ENCODE results near the gene TDP1. TPM values are rescaled to one million over a fixed set of nuclear protein-coding genes. Genes with fewer than 3 reads are reported as not detected.

The TDP1 gene
- 75.6 and 77.8 TPM in 2 replicates for total RNA-seq

DNA sequence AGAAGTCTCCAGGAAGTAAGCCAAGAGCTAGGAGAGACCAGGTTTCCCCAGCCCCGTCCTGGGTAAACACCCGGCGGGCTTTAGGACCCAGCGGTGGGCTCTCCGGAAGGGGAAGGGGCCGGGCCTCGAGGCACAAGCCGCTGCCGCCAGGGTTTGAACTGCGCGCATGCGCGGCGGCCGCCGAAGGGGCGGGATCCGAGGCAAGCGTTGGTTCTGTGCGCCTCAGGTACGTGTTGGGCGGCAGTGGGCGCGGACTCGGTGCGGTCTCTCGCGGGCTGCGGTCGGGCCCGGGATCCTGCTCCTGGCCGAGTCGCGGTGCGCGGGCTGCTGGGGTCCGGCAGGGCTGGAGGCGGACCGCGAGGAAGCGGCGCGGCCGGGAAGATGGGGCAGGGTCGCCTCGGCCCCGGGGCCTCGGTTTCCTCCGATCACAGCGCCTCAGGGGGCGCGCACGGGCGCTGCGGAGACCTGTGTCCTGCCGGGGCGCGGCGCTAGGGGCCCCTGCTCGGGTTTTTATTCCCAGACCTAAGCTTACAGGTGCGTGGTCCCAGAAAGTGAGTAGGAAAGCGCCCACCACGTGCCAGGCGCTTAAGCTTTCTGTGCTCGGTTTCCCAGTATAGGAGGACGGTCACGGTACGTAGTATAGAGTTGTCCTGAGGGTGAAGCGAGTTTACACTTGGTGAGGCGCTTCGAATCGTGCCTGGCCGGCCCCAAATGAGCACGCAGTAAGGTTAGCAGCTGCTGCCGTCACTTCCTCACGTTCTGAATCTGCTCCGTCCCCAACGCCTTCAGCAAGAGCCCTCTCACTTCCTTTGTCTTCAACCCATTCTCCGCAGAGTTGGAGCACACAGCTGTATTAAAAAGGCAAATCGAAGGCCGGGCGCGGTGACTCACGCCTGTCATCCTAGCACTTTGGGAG, at the start of gene TDP1:
TDP1 (plus strand) TSS at position 183 of the 916 bp plus-strand sequence. CDS start 7,188 bp downstream, outside the sequence.
- H3K4me1 Mint-ChIP-seq: peaks cover 52% of the 10 kb centered on the region

DNA sequence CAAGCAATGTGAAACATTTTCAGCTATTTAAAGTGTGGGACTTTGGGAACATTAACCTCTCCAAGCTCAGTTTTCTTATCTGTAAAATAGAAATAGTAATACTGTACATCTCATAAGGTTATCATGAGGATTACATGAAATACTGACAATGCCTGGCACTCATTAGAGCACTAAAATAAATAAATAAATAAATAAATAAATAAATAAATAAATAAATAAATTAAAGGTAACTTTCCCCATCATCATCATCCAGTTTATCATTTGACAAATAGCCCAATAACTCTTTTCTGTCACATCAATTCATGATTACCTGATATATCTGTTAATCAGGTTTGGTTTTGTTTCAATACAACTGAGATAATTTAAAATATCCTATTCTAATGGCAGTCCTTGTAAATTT, 49.7 kb upstream of the TDP1 start:
- H3K9me3 Mint-ChIP-seq: no peaks in the 10 kb centered on the region
- peaks cover 12% of the 10 kb centered on the region for H3K4me1 Mint-ChIP-seq
- no peak overlapping the region for H3K27ac Mint-ChIP-seq
- no peak for DNase-seq
- peaks cover 12% of the 10 kb centered on the region for H3K27me3 Mint-ChIP-seq
- intact Hi-C loops (cut with micrococcal nuclease): no loop called here
- no peaks in the 10 kb centered on the region for H3K36me3 Mint-ChIP-seq (ENCODE audit: low read depth)
- H3K4me3 Mint-ChIP-seq: no peak overlapping the region

More for the DNA sequence above, at the start of gene TDP1:
- H3K27ac Mint-ChIP-seq: peak within 1 kb of the TSS; percentile 97
- intact Hi-C loops (cut with micrococcal nuclease): loop anchor here (2.0 to 5.0 kb wide), 7 partner anchors 17 to 1949 kb away; partner anchors contain the start of genes CALM1, FOXN3, GPR65 and KCNK13
- peak; percentile 99 for DNase-seq
- peaks cover 36% of the 10 kb centered on the region for H3K36me3 Mint-ChIP-seq (ENCODE audit: low read depth)
- no peaks in the 10 kb centered on the region for H3K27me3 Mint-ChIP-seq
- H3K9me3 Mint-ChIP-seq: no peaks in the 10 kb centered on the region
- peak within 1 kb of the TSS; percentile 90 for H3K4me3 Mint-ChIP-seq

DNA sequence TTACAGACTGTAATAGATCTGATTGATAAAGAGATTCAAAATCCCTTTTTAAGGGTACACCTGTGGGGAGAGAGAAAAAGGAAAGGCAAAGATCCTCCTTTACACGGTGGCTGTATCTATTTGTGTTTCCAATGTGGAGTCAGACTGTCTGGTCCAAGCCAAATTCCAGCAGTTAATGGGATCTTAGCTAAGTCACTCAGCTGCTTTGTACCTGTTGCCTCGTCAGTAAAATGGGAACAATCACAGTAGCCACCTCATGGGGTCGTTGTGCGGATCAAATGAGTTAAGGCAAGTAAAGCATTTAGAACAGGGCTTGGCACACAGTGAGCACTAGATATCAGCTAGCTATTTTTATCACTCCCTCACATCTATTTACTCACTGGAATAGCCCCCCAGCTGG, 48.1 kb upstream of the TDP1 start:
- H3K4me3 Mint-ChIP-seq: no peak overlapping the region
- H3K4me1 Mint-ChIP-seq: peaks cover 12% of the 10 kb centered on the region
- intact Hi-C loops (cut with micrococcal nuclease): no loop called here
- H3K27ac Mint-ChIP-seq: no peak overlapping the region
- no peaks in the 10 kb centered on the region for H3K36me3 Mint-ChIP-seq (ENCODE audit: low read depth)
- peaks cover 23% of the 10 kb centered on the region for H3K27me3 Mint-ChIP-seq
- no peak for DNase-seq
- H3K9me3 Mint-ChIP-seq: no peaks in the 10 kb centered on the region

GRCh38 chr14:89908712-89909450, 46.8 kb upstream of the TDP1 start:
- Mint-ChIP-seq H3K4me3 (no peak overlapping the region), H3K9me3 (no peaks in the 10 kb centered on the region), H3K27ac (no peak overlapping the region), H3K4me1 (peaks cover 5% of the 10 kb centered on the region), H3K36me3 (ENCODE audit: low read depth) (no peaks in the 10 kb centered on the region), H3K27me3 (peaks cover 24% of the 10 kb centered on the region)
- no peak for DNase-seq
- intact Hi-C loops (cut with micrococcal nuclease): no loop called here

DNA sequence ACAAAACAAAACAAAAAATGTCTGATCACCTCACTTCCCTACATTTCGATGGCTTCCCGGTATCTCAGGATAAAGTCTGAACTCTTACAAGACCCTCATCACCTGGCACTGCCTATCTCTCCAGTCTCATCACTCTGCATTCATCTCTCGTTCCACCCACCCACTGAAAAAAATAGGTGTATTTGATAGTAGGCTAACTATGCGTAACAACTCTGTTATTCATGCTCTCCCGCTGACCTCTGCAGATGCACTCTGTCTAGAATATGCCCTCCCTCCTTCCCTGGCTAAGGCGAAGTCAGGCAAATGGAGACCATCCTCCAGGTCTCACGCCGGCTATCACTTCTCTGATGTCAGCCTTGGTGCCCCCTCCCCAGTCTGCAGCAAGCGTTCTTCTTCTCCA, 46.1 kb upstream of the TDP1 start:
- H3K36me3 Mint-ChIP-seq (ENCODE audit: low read depth): no peaks in the 10 kb centered on the region
- no peak overlapping the region for H3K4me3 Mint-ChIP-seq
- no peak for DNase-seq
- H3K27ac Mint-ChIP-seq: no peak overlapping the region
- H3K27me3 Mint-ChIP-seq: peaks cover 23% of the 10 kb centered on the region
- H3K4me1 Mint-ChIP-seq: peaks cover 3% of the 10 kb centered on the region
- no peaks in the 10 kb centered on the region for H3K9me3 Mint-ChIP-seq
- intact Hi-C loops (cut with micrococcal nuclease): no loop called here

DNA sequence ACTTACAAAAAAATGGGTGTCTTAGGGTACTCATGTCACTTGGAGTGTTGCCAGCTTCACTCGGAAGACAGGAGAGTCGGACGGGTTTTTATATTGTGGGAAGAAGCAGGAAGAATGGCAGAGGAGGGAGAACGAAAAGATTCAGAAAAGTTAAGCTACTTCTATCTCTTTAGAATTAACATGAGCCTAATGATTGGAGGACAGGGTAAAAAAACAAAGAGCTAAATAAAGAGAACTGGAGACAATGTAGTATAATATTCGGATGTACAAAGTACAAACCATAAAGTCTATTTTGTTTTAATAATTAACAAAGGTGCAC, 45.1 kb upstream of the TDP1 start:
- intact Hi-C loops (cut with micrococcal nuclease): loop anchor here (10.0 kb wide), 1 partner anchor 136 kb away; no protein-coding TSS in a partner anchor
- Mint-ChIP-seq H3K9me3 (no peaks in the 10 kb centered on the region), H3K27me3 (peaks cover 28% of the 10 kb centered on the region), H3K36me3 (ENCODE audit: low read depth) (no peaks in the 10 kb centered on the region), H3K27ac (no peak overlapping the region), H3K4me3 (no peak overlapping the region), H3K4me1 (peaks cover 1% of the 10 kb centered on the region)
- DNase-seq: no peak

GRCh38 chr14:89911010-89911919, 44.5 kb upstream of the TDP1 start:
- Mint-ChIP-seq H3K4me1 (no peaks in the 10 kb centered on the region), H3K27ac (no peak overlapping the region), H3K36me3 (ENCODE audit: low read depth) (no peaks in the 10 kb centered on the region), H3K27me3 (peaks cover 28% of the 10 kb centered on the region), H3K4me3 (no peak overlapping the region), H3K9me3 (no peaks in the 10 kb centered on the region)
- intact Hi-C loops (cut with micrococcal nuclease): loop anchor here (10.0 kb wide), 1 partner anchor 136 kb away; no protein-coding TSS in a partner anchor
- no peak for DNase-seq

GRCh38 chr14:89912221-89912620, 43.5 kb upstream of the TDP1 start:
- H3K27me3 Mint-ChIP-seq: peaks cover 26% of the 10 kb centered on the region

GRCh38 chr14:89912667-89913211, 43.0 kb upstream of the TDP1 start:
- Mint-ChIP-seq H3K27ac (no peak overlapping the region), H3K9me3 (no peaks in the 10 kb centered on the region), H3K4me1 (no peaks in the 10 kb centered on the region), H3K4me3 (no peak overlapping the region), H3K36me3 (ENCODE audit: low read depth) (no peaks in the 10 kb centered on the region), H3K27me3 (peaks cover 24% of the 10 kb centered on the region)
- no peak for DNase-seq
- intact Hi-C loops (cut with micrococcal nuclease): loop anchor here (10.0 kb wide), 1 partner anchor 138 kb away; no protein-coding TSS in a partner anchor

More at GRCh38 chr14:89912221-89912620, 43.5 kb upstream of the TDP1 start:
- H3K4me1 Mint-ChIP-seq: no peaks in the 10 kb centered on the region
- no peak overlapping the region for H3K4me3 Mint-ChIP-seq
- H3K9me3 Mint-ChIP-seq: no peaks in the 10 kb centered on the region
- H3K27ac Mint-ChIP-seq: no peak overlapping the region
- intact Hi-C loops (cut with micrococcal nuclease): loop anchor here (10.0 kb wide), 1 partner anchor 137 kb away; no protein-coding TSS in a partner anchor
- no peak for DNase-seq
- H3K36me3 Mint-ChIP-seq (ENCODE audit: low read depth): no peaks in the 10 kb centered on the region

DNA sequence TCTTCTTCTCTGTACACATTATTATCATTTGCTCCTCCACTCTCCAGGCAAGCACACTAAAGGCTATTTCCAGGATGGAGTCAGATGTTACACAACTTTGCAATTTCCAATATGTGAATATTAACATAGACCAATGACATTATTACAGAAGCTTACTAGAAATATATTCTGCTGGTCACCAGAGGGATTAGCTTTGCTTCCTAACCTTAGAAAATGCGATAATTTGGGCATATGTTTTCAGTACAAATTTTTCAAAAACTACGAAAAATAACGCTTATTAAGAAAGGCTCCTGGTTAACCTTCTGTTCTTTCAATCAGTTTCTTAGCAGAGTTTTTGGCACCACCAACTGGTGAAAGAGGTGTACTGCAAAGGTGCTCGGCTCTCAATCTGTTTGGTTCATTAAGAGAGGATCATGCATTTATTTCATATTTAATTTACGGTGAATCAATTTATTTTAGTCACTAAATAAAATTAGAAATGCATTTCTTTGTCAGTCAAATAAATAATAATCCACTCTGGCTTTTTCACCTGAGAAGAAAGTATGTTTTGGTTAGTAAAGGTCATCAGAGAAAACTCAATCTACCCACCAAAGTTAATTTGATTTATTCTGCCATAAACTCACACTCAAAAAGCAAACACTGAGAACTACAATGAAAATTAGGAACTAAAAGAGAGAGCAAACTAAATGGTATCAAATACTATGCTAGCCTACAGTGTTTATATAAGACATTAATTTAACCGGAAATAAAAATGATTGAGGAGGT, 40.4 kb upstream of the TDP1 start:
- Mint-ChIP-seq H3K4me3 (no peak overlapping the region), H3K36me3 (ENCODE audit: low read depth) (no peaks in the 10 kb centered on the region), H3K27me3 (peaks cover 22% of the 10 kb centered on the region), H3K27ac (no peak overlapping the region), H3K9me3 (no peaks in the 10 kb centered on the region), H3K4me1 (no peaks in the 10 kb centered on the region)
- peak; percentile 88 for DNase-seq
- intact Hi-C loops (cut with micrococcal nuclease): loop anchor here (2.0 to 10.0 kb wide), 4 partner anchors 140 to 1248 kb away; no protein-coding TSS in a partner anchor

DNA sequence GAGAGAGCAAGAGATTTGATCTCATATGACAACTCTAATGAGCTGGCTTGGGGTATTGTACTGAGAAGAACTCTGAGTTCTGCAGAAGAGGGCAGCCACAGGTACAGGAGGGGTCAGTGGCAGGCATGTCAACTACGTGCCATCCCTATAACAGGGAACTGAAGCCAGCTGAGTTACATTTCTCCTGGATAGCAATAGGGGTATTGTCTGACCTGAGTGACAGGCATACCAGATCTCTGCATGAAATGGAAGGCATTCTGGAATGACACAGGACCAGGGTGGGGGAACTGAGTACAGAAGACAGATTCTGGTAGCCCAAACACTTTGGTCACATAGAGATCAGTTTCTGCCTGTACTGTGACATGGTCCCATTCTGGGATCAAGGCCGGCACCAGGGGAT, 37.0 kb upstream of the TDP1 start:
- no peak overlapping the region for H3K27ac Mint-ChIP-seq
- H3K27me3 Mint-ChIP-seq: peaks cover 5% of the 10 kb centered on the region
- DNase-seq: no peak
- H3K4me3 Mint-ChIP-seq: no peak overlapping the region
- H3K9me3 Mint-ChIP-seq: no peaks in the 10 kb centered on the region
- no peaks in the 10 kb centered on the region for H3K36me3 Mint-ChIP-seq (ENCODE audit: low read depth)
- intact Hi-C loops (cut with micrococcal nuclease): loop anchor here (5.0 to 10.0 kb wide), 2 partner anchors 144 to 1251 kb away; no protein-coding TSS in a partner anchor
- no peaks in the 10 kb centered on the region for H3K4me1 Mint-ChIP-seq

- no peaks in the 10 kb centered on the region for H3K4me1 Mint-ChIP-seq
- H3K27ac Mint-ChIP-seq: no peak overlapping the region
- peaks cover 3% of the 10 kb centered on the region for H3K27me3 Mint-ChIP-seq
- H3K36me3 Mint-ChIP-seq (ENCODE audit: low read depth): no peaks in the 10 kb centered on the region
- no peaks in the 10 kb centered on the region for H3K9me3 Mint-ChIP-seq
- no peak overlapping the region for H3K4me3 Mint-ChIP-seq
- no peak for DNase-seq
- intact Hi-C loops (cut with micrococcal nuclease): no loop called here
These were observed 35.7 kb upstream of the TDP1 start for GRCh38 chr14:89920056-89920455.

Data from activated CD4-positive, alpha-beta T cell treated with anti-CD3 and anti-CD28 coated beads, Interleukin-2, amount 10 ng/mL, durations not matched to agents 24 days and 14 days (primary cell).